Measurements from ENCODE around the gene APEH.

Gene APEH

GRCh38 chr3:49671291-49672288 is 2.6 kb upstream of the APEH start:
- H3K4me3 ChIP-seq (ENCODE audit: low read depth, low read length), result no peak overlapping the region
- peak; percentile 59 for DNase-seq (ENCODE audit: low read depth)
- peak; percentile 88 for TF ChIP-seq CTCF (IDR thresholded peaks at IDR 0.05; ENCODE audit: control insufficient read depth, extremely low read depth, insufficient read depth)

GRCh38 chr3:49673121-49673714 is 933 bp upstream of the APEH start:
- TF ChIP-seq CTCF (IDR thresholded peaks at IDR 0.05; ENCODE audit: control insufficient read depth, extremely low read depth, insufficient read depth), result no peak
- peak overlapping the region; percentile 76 for H3K4me3 ChIP-seq (ENCODE audit: low read depth, low read length)
- DNase-seq (ENCODE audit: low read depth), result peak; percentile 75

- no peak for DNase-seq (ENCODE audit: low read depth)
- TF ChIP-seq CTCF (IDR thresholded peaks at IDR 0.05; ENCODE audit: control insufficient read depth, extremely low read depth, insufficient read depth), result no peak
- H3K4me3 ChIP-seq (ENCODE audit: low read depth, low read length), result peak overlapping the region; percentile 76
These were observed 389 bp downstream of the APEH start for GRCh38 chr3:49674497-49674983.

GRCh38 chr3:49675912-49676311 is 1.8 kb downstream of the APEH start:
- no peak for DNase-seq (ENCODE audit: low read depth)
- no peak for TF ChIP-seq CTCF (IDR thresholded peaks at IDR 0.05; ENCODE audit: control insufficient read depth, extremely low read depth, insufficient read depth)
- H3K4me3 ChIP-seq (ENCODE audit: low read depth, low read length), result no peak overlapping the region

- TF ChIP-seq CTCF (IDR thresholded peaks at IDR 0.05; ENCODE audit: control insufficient read depth, extremely low read depth, insufficient read depth), result no peak
- DNase-seq (ENCODE audit: low read depth), result no peak
- H3K4me3 ChIP-seq (ENCODE audit: low read depth, low read length), result no peak overlapping the region
These were observed 6.5 kb downstream of the APEH start for GRCh38 chr3:49680493-49681231.

GRCh38 chr3:49681232-49681522 is 7.0 kb downstream of the APEH start:
- no peak for DNase-seq (ENCODE audit: low read depth)
- H3K4me3 ChIP-seq (ENCODE audit: low read depth, low read length), result no peak overlapping the region
- TF ChIP-seq CTCF (IDR thresholded peaks at IDR 0.05; ENCODE audit: control insufficient read depth, extremely low read depth, insufficient read depth), result no peak

All from LNCaP clone FGC (cell line).